Liver (tissue), 9 donors: ENCODE measurements around the gene RGMA. TPM values are rescaled to one million over a fixed set of nuclear protein-coding genes. Genes with fewer than 3 reads are reported as not detected.

ENCODE experiments used
- DNase-seq: peaks from one replicate; pipeline ENCODE4 v3.0.0-alpha.2; 2017; ENCODE audit warnings: low spot score
- H3K27ac ChIP-seq, 2 donors: one replicate each; pipeline ENCODE4 v1.7.0; 2013; ENCODE audit warnings: inconsistent platforms in 2 of 2, low read length in 2 of 2, control low read depth in 1 of 2, low read depth in 1 of 2, mild to moderate bottlenecking in 1 of 2
- H3K27me3 ChIP-seq, 4 donors: one replicate each; pipeline versions ENCODE4 v1.6.1 to v1.7.0; 2013; ENCODE audit warnings: low read length in 3 of 4, inconsistent platforms in 1 of 4, mild to moderate bottlenecking in 1 of 4, moderate library complexity in 1 of 4; ENCODE audit not compliant: control insufficient read depth in 4 of 4, insufficient read depth in 4 of 4
- H3K36me3 ChIP-seq, 4 donors: one replicate each; pipeline versions ENCODE4 v1.6.1 to v1.7.0; 2013; ENCODE audit warnings: low read length in 3 of 4, mild to moderate bottlenecking in 3 of 4, low read depth in 1 of 4, moderate library complexity in 1 of 4; ENCODE audit not compliant: control insufficient read depth in 4 of 4, insufficient read depth in 3 of 4
- H3K4me1 ChIP-seq, 4 donors: one replicate each; pipeline versions ENCODE4 v1.6.1 to v1.7.0; 2013; ENCODE audit warnings: low read length in 3 of 4, mild to moderate bottlenecking in 3 of 4, moderate library complexity in 1 of 4; ENCODE audit not compliant: control insufficient read depth in 4 of 4, insufficient read depth in 4 of 4
- H3K4me3 ChIP-seq, 3 donors: one replicate each; pipeline versions ENCODE4 v1.6.1 to v1.7.0; 2013; ENCODE audit warnings: low read length in 3 of 3, control low read depth in 1 of 3, low read depth in 1 of 3, mild to moderate bottlenecking in 1 of 3
- H3K9ac ChIP-seq, 2 donors: one replicate each; pipeline ENCODE4 v1.7.0; 2013; ENCODE audit warnings: low read length in 2 of 2, mild to moderate bottlenecking in 2 of 2, moderate library complexity in 2 of 2, control low read depth in 1 of 2, low read depth in 1 of 2
- H3K9me3 ChIP-seq, 4 donors: one replicate each; pipeline versions ENCODE4 v1.6.1 to v1.7.0; 2013; ENCODE audit warnings: low read length in 3 of 4; ENCODE audit not compliant: control insufficient read depth in 4 of 4
- EGR1 ChIP-seq, 2 donors: IDR thresholded peaks; 2 replicates each; pipeline ENCODE4 v1.6.1; 2016 to 2018; ENCODE audit warnings: antibody characterized with exemption in 2 of 2, low read depth in 2 of 2
- FOXA1 ChIP-seq: IDR thresholded peaks from 2 replicates; pipeline ENCODE4 v1.6.1; 2016; ENCODE audit warnings: antibody characterized with exemption
- FOXA2 ChIP-seq: IDR thresholded peaks from 2 replicates; pipeline ENCODE4 v1.6.1; 2016; ENCODE audit warnings: antibody characterized with exemption
- GABPA ChIP-seq, 2 donors: IDR thresholded peaks in 1 of 2; conservative IDR thresholded peaks in 1 of 2; 2 replicates each; pipeline ENCODE4 v1.6.1; 2016; ENCODE audit warnings: antibody characterized with exemption in 2 of 2, mild to moderate bottlenecking in 1 of 2, moderate library complexity in 1 of 2
- HNF4A ChIP-seq, 2 donors: conservative IDR thresholded peaks; 2 replicates each; pipeline ENCODE4 v1.6.1; 2016; ENCODE audit warnings: antibody characterized with exemption in 2 of 2, mild to moderate bottlenecking in 2 of 2
- HNF4G ChIP-seq: IDR thresholded peaks from 2 replicates; pipeline ENCODE4 v1.6.1; 2016; ENCODE audit warnings: antibody characterized with exemption
- JUND ChIP-seq, 2 donors: IDR thresholded peaks; 2 replicates each; pipeline ENCODE4 v1.6.1; 2016; ENCODE audit warnings: antibody characterized with exemption in 2 of 2
- NR2F2 ChIP-seq: IDR thresholded peaks from 2 replicates; pipeline ENCODE4 v1.6.1; 2016; ENCODE audit warnings: antibody characterized with exemption
- RAD21 ChIP-seq, 2 donors: IDR thresholded peaks; 2 replicates each; pipeline ENCODE4 v1.6.1; 2016; ENCODE audit warnings: antibody characterized with exemption in 2 of 2, mild to moderate bottlenecking in 2 of 2
- RXRA ChIP-seq, 2 donors: IDR thresholded peaks; 2 replicates each; pipeline ENCODE4 v1.6.1; 2017 to 2018; ENCODE audit warnings: antibody characterized with exemption in 2 of 2, mild to moderate bottlenecking in 1 of 2
- SP1 ChIP-seq: IDR thresholded peaks from 2 replicates; pipeline ENCODE4 v1.6.1; 2018; ENCODE audit warnings: antibody characterized with exemption, mild to moderate bottlenecking
- TAF1 ChIP-seq: conservative IDR thresholded peaks from 2 replicates; pipeline ENCODE4 v1.6.1; 2016; ENCODE audit warnings: antibody characterized with exemption, mild to moderate bottlenecking
- YY1 ChIP-seq: IDR thresholded peaks from 2 replicates; pipeline ENCODE4 v1.6.1; 2016; ENCODE audit warnings: antibody characterized with exemption, mild to moderate bottlenecking
- WGBS: extraction: QIAGEN DNeasy Blood & Tissue Kit; methylation state at CpG from one replicate; pipeline ENCODE4 v1.1.7; 2013; 5-methylcytosine and 5-hydroxymethylcytosine counted together
- polyA plus RNA-seq, 2 donors: library from polyadenylated mRNA; stranded (reverse) in 1 of 2; unstranded in 1 of 2; fragments of 200-250 nt in 1 of 2; fragments of >200 nt in 1 of 2; fragmentation: Nextera tagmentation in 1 of 2; extraction: Ambion mirVana in 1 of 2; gene quantifications; one replicate each; pipeline versions ENCODE4 v1.2.1 to v1.2.3, GENCODE V29; 2013 to 2015
- total RNA-seq, 2 donors: library from RNA; depleted of rRNA; stranded (reverse); fragments of >200 nt; gene quantifications; one replicate each; pipeline ENCODE4 v1.2.3, GENCODE V29; 2014
- TF ChIP-seq, protein P1 (sequence below): IDR thresholded peaks from 2 replicates; pipeline ENCODE4 v1.6.1; 2016; ENCODE audit warnings: antibody characterized with exemption
- TF ChIP-seq, protein P2 (sequence below): fragments of 150-350 bp; IDR thresholded peaks from 2 replicates; pipeline ENCODE4 v1.5.1; 2017; ENCODE audit warnings: improper control_type of control experiment, low read depth, low read length; ENCODE audit not compliant: missing input control
- TF ChIP-seq, protein P3 (sequence below): IDR thresholded peaks from 2 replicates; pipeline ENCODE4 v1.6.1; 2016; ENCODE audit warnings: antibody characterized with exemption
- TF ChIP-seq, protein P4 (sequence below): IDR thresholded peaks from 2 replicates; pipeline ENCODE4 v1.6.1; 2016; ENCODE audit warnings: antibody characterized with exemption, mild to moderate bottlenecking
- TF ChIP-seq, protein P5 (sequence below): IDR thresholded peaks from 2 replicates; pipeline ENCODE4 v1.6.1; 2016; ENCODE audit warnings: antibody characterized with exemption
- donor health status: healthy.
- donor health status: healthy.
- donor health status: healthy.
- donor health status: healthy.
- donor health status: healthy.

Gene RGMA
- total and polyA plus RNA-seq, 4 donors: 0.15 to 0.33 (median 0.18) TPM; not detected in 1

DNA sequence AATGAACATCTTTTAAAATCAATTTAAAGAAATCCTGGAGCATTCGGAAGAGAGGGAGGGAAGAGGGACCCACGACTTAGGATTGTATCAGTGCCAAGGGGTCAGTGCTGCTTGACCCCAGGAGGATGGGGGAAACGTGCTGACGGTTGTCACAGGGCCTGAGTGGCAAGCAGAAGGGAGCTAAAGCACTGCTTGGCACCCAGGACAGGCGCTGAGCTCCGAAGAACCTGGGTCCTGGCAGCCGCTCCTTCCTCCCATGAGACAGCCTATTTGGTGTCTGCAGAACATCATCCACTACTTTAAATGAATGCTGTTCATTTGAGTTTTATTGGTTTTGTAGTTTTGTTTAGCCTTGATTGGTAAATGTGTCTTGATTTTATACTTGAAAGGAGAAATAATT, 54.5 kb downstream of the RGMA start:
- Histone ChIP-seq H3K4me3 (no peak overlapping the region), H3K9ac (no peak overlapping the region), H3K36me3 (no peaks in the 10 kb centered on the region), H3K27ac (no peak overlapping the region), H3K27me3 (no peaks in the 10 kb centered on the region), H3K4me1 (peaks cover 4 to 15% (median 8%) of the 10 kb centered on the region in 4 donors), H3K9me3 (no peaks in the 10 kb centered on the region)
- no peak for DNase-seq
- TF ChIP-seq FOXA2 (no peak), EGR1 (IDR thresholded peaks at IDR 0.05; ENCODE audit: low read depth in 2 of 2) (no peak), SP1 (no peak), GABPA (IDR thresholded peaks at IDR 0.05 in 1 of 2, conservative IDR thresholded peaks at IDR 0.05 in 1 of 2) (no peak), NR2F2 (no peak), YY1 (no peak), RXRA (IDR thresholded peaks at IDR 0.05) (no peak), HNF4G (no peak)
- TF ChIP-seq, protein P1, sequence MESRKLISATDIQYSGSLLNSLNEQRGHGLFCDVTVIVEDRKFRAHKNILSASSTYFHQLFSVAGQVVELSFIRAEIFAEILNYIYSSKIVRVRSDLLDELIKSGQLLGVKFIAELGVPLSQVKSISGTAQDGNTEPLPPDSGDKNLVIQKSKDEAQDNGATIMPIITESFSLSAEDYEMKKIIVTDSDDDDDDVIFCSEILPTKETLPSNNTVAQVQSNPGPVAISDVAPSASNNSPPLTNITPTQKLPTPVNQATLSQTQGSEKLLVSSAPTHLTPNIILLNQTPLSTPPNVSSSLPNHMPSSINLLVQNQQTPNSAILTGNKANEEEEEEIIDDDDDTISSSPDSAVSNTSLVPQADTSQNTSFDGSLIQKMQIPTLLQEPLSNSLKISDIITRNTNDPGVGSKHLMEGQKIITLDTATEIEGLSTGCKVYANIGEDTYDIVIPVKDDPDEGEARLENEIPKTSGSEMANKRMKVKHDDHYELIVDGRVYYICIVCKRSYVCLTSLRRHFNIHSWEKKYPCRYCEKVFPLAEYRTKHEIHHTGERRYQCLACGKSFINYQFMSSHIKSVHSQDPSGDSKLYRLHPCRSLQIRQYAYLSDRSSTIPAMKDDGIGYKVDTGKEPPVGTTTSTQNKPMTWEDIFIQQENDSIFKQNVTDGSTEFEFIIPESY: no peak
- TF ChIP-seq, protein P2, sequence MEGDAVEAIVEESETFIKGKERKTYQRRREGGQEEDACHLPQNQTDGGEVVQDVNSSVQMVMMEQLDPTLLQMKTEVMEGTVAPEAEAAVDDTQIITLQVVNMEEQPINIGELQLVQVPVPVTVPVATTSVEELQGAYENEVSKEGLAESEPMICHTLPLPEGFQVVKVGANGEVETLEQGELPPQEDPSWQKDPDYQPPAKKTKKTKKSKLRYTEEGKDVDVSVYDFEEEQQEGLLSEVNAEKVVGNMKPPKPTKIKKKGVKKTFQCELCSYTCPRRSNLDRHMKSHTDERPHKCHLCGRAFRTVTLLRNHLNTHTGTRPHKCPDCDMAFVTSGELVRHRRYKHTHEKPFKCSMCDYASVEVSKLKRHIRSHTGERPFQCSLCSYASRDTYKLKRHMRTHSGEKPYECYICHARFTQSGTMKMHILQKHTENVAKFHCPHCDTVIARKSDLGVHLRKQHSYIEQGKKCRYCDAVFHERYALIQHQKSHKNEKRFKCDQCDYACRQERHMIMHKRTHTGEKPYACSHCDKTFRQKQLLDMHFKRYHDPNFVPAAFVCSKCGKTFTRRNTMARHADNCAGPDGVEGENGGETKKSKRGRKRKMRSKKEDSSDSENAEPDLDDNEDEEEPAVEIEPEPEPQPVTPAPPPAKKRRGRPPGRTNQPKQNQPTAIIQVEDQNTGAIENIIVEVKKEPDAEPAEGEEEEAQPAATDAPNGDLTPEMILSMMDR: no peak
- TF ChIP-seq, protein P3, sequence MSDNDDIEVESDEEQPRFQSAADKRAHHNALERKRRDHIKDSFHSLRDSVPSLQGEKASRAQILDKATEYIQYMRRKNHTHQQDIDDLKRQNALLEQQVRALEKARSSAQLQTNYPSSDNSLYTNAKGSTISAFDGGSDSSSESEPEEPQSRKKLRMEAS: no peak
- TF ChIP-seq, protein P4, sequence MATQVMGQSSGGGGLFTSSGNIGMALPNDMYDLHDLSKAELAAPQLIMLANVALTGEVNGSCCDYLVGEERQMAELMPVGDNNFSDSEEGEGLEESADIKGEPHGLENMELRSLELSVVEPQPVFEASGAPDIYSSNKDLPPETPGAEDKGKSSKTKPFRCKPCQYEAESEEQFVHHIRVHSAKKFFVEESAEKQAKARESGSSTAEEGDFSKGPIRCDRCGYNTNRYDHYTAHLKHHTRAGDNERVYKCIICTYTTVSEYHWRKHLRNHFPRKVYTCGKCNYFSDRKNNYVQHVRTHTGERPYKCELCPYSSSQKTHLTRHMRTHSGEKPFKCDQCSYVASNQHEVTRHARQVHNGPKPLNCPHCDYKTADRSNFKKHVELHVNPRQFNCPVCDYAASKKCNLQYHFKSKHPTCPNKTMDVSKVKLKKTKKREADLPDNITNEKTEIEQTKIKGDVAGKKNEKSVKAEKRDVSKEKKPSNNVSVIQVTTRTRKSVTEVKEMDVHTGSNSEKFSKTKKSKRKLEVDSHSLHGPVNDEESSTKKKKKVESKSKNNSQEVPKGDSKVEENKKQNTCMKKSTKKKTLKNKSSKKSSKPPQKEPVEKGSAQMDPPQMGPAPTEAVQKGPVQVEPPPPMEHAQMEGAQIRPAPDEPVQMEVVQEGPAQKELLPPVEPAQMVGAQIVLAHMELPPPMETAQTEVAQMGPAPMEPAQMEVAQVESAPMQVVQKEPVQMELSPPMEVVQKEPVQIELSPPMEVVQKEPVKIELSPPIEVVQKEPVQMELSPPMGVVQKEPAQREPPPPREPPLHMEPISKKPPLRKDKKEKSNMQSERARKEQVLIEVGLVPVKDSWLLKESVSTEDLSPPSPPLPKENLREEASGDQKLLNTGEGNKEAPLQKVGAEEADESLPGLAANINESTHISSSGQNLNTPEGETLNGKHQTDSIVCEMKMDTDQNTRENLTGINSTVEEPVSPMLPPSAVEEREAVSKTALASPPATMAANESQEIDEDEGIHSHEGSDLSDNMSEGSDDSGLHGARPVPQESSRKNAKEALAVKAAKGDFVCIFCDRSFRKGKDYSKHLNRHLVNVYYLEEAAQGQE: no peak
- WGBS: 80% methylated on average over 7 of the region's 7 CpGs

DNA sequence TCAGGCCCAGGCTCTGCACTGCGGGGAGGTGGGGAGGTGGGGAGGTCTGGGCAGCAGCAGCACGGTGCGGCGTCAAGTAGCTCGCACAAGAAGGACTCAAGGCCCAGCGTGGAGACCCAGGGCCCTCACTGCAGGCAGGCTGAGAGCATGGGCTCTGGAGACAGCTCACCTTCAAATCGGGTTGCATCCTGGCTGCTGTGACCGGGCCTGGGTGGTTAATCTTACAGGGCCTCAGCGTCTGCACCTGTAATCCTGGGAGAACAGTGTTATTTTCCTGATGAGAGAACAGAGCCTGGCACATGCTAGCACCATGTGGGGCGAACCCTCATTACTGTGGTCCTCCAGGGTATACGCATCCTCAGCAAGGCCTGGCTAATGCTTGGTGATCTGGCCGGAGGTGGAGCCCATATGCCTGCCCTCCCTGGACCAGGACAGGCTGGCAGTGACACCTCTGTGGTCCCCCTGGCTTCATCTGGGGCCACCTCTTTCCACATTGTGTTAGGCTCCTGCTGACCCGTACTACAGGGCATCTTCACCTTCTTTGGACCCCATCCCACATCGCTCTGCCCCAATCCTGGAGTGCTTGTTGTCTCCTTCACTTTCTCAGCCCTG, 55.5 kb downstream of the RGMA start:
- no peak for DNase-seq
- H3K36me3 ChIP-seq: no peaks in the 10 kb centered on the region
- no peaks in the 10 kb centered on the region for H3K27me3 ChIP-seq
- no peak for TF ChIP-seq HNF4A (conservative IDR thresholded peaks at IDR 0.05)
- TF ChIP-seq TAF1: no peak
- TF ChIP-seq, protein P1: no peak
- no peak for TF ChIP-seq EGR1 (IDR thresholded peaks at IDR 0.05; ENCODE audit: low read depth in 2 of 2)
- no peak for TF ChIP-seq FOXA1
- TF ChIP-seq, protein P5, sequence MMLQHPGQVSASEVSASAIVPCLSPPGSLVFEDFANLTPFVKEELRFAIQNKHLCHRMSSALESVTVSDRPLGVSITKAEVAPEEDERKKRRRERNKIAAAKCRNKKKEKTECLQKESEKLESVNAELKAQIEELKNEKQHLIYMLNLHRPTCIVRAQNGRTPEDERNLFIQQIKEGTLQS: no peak
- TF ChIP-seq RAD21 (IDR thresholded peaks at IDR 0.05): no peak
- TF ChIP-seq, protein P2: no peak
- TF ChIP-seq HNF4G: no peak
- TF ChIP-seq, protein P3: no peak
- TF ChIP-seq NR2F2: no peak
- TF ChIP-seq JUND (IDR thresholded peaks at IDR 0.05): no peak
- TF ChIP-seq FOXA2: no peak
- no peak for TF ChIP-seq YY1
- no peak overlapping the region for H3K4me3 ChIP-seq
- WGBS: 88% methylated on average over 14 of the region's 14 CpGs
- H3K9me3 ChIP-seq: no peaks in the 10 kb centered on the region
- no peak overlapping the region for H3K27ac ChIP-seq
- peaks cover 5 to 23% (median 16%) of the 10 kb centered on the region in 4 donors for H3K4me1 ChIP-seq
- no peak overlapping the region for H3K9ac ChIP-seq
